Right atrium auricular region (tissue), 2 donors: ENCODE data around the gene IQCM. TPM values are rescaled to one million over a fixed set of nuclear protein-coding genes. Genes with fewer than 3 reads are reported as not detected.

Experiments used
- DNase-seq: peaks from one replicate; pipeline ENCODE4 v3.0.0-alpha.2; 2019; ENCODE audit warnings: low spot score
- H3K27ac ChIP-seq, 2 donors: fragments of 200-600 bp; sonication (generic); 1 replicate in 1 of 2; 2 replicates in 1 of 2; pipeline ENCODE4 v1.5.1; 2016 to 2019
- H3K27me3 ChIP-seq, 2 donors: fragments of 200-600 bp; sonication (generic); one replicate each; pipeline versions ENCODE4 v1.5.1 to v1.6.0; 2017 to 2019
- H3K36me3 ChIP-seq: fragments of 200-600 bp; sonication (generic); one replicate; pipeline ENCODE4 v1.5.1; 2016
- H3K4me1 ChIP-seq, 2 donors: fragments of 200-600 bp; sonication (generic); one replicate each; pipeline versions ENCODE4 v1.5.1 to v1.6.0; 2017 to 2019
- H3K4me3 ChIP-seq, 2 donors: fragments of 200-600 bp; sonication (generic); 1 replicate in 1 of 2; 2 replicates in 1 of 2; pipeline ENCODE4 v1.5.1; 2017 to 2019; ENCODE audit warnings: mild to moderate bottlenecking in 1 of 2, moderate library complexity in 1 of 2
- H3K9me3 ChIP-seq, 2 donors: fragments of 200-600 bp; sonication (generic); one replicate each; pipeline ENCODE4 v1.5.1; 2019
- CTCF ChIP-seq, 2 donors: fragments of 200-600 bp; sonication (generic); IDR thresholded peaks; one replicate each; pipeline ENCODE4 v1.5.1; 2019; ENCODE audit warnings: antibody characterized with exemption in 2 of 2
- total RNA-seq, 2 donors: library from RNA; depleted of rRNA; stranded (reverse); fragments of >200 nt; gene quantifications; one replicate each; pipeline ENCODE4 v1.1.0, GENCODE V29; 2016

The IQCM gene
- total RNA-seq, 2 donors from 2014 or later, result not detected

DNA sequence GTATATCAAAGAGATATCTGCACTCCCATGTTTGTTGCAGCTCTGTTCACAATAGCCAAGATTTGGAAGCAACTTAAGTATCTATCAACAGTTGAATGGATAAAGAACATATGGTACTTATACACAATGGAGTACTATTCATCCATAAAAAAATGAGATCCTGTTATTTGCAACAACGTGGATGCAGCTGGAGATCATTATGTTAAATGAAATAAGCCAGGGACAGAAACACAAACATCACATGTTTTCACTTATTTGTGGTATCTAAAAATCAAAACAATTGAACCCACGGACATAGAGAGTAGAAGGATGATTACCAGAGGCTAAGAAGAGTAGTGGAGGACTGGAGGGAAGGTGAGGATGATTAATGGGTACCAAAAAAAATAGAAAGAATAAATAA, 14.2 kb downstream of the IQCM start:
- no peaks in the 10 kb centered on the region for H3K4me1 ChIP-seq
- H3K9me3 ChIP-seq, result peaks cover 0 to 10% of the 10 kb centered on the region in 2 donors
- no peak for DNase-seq
- no peak overlapping the region for H3K27ac ChIP-seq
- TF ChIP-seq CTCF (IDR thresholded peaks at IDR 0.05), result no peak
- no peaks in the 10 kb centered on the region for H3K27me3 ChIP-seq
- H3K36me3 ChIP-seq, result no peaks in the 10 kb centered on the region
- H3K4me3 ChIP-seq, result no peak overlapping the region

DNA sequence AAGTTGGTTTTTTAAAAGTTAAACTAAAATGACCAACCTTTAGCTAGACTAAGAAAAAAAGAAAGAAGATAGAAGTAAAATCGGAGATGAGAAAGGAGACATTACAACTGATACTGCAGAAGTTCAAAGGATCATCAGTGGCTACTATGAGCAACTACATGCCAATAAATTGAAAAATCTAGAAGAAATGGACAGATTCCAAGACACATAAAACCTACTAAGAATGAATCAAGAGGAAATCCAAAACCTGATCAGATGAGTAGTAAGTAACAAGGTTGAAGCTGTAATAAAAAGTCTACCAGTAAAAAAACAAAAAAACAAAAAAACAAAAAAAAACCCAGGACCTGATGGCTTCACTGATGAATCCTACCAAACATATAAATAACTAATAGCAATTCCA, 16.1 kb downstream of the IQCM start:
- TF ChIP-seq CTCF (IDR thresholded peaks at IDR 0.05), result no peak
- Histone ChIP-seq H3K9me3 (peaks cover 0 to 10% of the 10 kb centered on the region in 2 donors), H3K4me3 (no peak overlapping the region), H3K4me1 (no peaks in the 10 kb centered on the region), H3K27ac (no peak overlapping the region), H3K36me3 (no peaks in the 10 kb centered on the region), H3K27me3 (no peaks in the 10 kb centered on the region)
- DNase-seq, result no peak

DNA sequence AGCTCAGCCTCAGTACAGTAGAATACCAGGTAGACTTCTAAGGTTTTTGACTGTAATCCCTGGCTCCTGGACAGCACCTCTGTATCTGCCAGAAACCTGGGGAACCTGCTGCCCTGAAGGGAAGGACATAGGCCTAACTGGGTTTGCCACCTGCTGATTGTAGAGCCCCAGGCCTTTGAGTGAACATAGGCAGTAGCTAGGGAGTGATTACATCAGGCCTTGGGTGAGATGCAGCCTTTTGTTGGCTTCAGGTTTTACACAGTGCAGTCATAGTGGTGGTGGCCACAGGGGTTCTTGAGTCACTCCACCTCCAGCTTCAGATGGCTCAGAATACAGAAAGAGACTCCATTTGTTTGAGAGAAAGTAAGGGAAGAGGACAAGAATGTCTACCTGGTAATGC, 19.3 kb downstream of the IQCM start:
- TF ChIP-seq CTCF (IDR thresholded peaks at IDR 0.05), result no peak
- DNase-seq, result no peak
- H3K27me3 ChIP-seq, result no peaks in the 10 kb centered on the region
- H3K4me1 ChIP-seq, result no peaks in the 10 kb centered on the region
- no peak overlapping the region for H3K27ac ChIP-seq
- no peaks in the 10 kb centered on the region for H3K9me3 ChIP-seq
- no peak overlapping the region for H3K4me3 ChIP-seq
- H3K36me3 ChIP-seq, result no peaks in the 10 kb centered on the region

DNA sequence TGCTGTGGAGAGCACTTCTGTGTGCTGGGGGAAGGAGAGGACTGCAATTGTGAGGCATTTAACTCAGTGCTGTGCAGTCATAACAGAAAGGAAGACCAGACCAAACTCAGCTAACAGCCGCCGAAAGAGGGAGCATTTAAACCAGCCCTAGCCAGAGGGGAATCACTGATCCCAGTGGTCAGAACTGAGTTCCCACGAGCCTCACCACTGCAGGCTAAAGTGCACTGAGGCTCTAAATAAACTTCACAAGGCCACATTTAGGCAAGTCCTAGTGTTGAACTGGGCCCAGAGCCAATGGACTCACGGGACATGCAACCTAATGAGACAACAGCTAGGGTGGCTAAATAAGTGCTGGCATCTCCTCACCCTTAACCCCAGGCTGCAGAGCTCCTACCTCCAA, 20.4 kb downstream of the IQCM start:
- Histone ChIP-seq H3K4me1 (no peaks in the 10 kb centered on the region), H3K9me3 (no peaks in the 10 kb centered on the region), H3K4me3 (no peak overlapping the region), H3K27ac (no peak overlapping the region), H3K36me3 (no peaks in the 10 kb centered on the region), H3K27me3 (no peaks in the 10 kb centered on the region)
- TF ChIP-seq CTCF (IDR thresholded peaks at IDR 0.05), result no peak
- no peak for DNase-seq

DNA sequence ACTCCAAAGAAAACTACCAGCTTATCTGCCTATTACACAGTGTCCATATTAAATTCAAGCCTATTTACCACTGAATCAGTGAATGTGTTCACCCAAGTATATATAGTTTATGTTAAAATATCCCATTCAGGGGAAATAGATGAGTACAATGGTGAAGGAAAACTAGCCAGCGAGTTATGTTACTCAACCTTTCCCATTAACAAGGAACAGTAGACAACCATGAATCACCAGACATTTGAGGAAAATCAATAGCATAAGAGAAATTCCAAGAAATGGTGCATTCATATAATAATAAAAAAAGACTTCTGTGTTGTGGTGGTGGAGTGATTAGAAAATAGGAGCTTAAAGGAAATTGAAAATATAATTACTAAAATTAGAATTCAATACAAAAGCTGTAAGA, 21.3 kb downstream of the IQCM start:
- H3K4me3 ChIP-seq, result no peak overlapping the region
- no peaks in the 10 kb centered on the region for H3K9me3 ChIP-seq
- no peaks in the 10 kb centered on the region for H3K4me1 ChIP-seq
- H3K27me3 ChIP-seq, result no peaks in the 10 kb centered on the region
- no peak for TF ChIP-seq CTCF (IDR thresholded peaks at IDR 0.05)
- no peaks in the 10 kb centered on the region for H3K36me3 ChIP-seq
- H3K27ac ChIP-seq, result no peak overlapping the region
- DNase-seq, result no peak

DNA sequence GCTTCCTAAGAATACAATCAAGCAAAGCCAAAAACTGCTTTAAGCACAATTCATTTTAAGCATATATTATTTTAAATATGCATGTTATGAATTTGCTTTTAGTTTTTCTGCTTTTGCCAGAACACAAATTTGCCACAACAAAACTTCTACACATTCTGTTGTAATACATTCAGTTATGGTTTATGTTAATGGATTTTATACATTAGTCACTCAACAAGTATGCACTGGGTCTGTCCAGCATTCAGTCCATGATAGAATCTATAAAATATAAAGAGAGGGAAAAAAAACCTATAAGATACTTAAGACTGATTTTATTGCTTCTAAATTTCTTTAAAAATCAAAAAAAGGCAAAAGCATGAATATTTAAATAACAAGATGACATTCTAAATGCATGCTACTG, 22.2 kb downstream of the IQCM start:
- Histone ChIP-seq H3K4me3 (no peak overlapping the region), H3K27me3 (no peaks in the 10 kb centered on the region), H3K4me1 (no peaks in the 10 kb centered on the region), H3K27ac (no peak overlapping the region), H3K36me3 (no peaks in the 10 kb centered on the region), H3K9me3 (no peaks in the 10 kb centered on the region)
- no peak for DNase-seq
- TF ChIP-seq CTCF (IDR thresholded peaks at IDR 0.05), result no peak
